Measurements from ENCODE around the gene LILRB5.
"Not testable (repeated sequence)": the region's sequence is repeated elsewhere in the genome, so short reads cannot be mapped to it uniquely, and the experiment has no call there.

LILRB5 gene

DNA sequence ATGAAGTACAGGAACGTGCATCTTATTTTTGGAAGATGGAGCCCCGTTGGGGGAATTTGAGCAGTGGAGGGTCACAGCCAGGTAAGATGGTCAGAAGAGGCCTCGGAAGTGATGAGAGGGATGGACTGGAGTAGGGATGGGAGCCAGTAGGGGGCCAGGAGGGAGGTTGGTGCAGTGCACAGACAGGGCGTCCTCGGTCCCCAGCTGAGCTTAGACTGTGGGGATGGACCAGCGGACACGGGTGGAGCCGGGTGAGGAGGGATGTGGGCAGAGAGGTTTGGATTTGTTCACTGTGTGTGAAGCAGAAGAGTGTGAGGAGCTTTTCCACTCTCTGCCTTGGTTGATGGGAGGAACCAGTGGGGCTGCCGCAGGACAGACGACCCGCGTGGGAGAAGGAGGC lies 45.8 kb downstream of the LILRB5 start:
- DNase-seq (ENCODE audit: low read depth) = no peak

DNA sequence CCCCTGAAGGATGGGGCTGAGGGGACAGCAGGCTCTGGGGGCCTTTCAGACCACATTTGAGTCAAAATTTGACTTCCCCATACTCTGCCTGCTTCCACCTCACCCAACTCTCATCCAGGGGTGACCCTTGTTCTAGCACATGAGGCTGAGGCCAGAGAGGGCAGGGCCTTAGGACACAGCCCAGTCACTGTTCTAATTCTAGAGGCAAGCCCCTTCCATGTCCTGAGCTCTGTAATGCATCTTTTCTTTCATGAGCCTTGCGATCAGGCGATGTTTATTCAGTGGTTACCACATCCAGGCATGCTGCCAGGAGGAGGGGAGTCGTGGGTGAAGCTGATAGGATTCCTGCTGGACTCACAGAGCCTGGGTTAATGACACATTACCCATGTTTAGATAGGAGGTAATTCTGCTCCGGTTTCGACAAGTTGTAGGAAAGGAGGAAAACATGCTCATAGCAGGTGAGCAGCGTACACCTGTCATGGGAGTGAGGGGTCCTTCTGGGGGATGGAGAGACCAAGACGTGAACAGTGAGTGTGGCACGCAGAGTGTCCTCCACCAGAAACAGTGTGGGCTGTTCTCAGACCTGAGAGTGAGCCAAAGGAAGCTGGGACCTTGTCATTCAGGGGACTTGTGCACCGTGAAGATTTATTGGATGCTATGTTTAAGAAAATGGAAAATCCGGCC lies 47.1 kb downstream of the LILRB5 start:
- DNase-seq (ENCODE audit: low read depth) = no peak

DNA sequence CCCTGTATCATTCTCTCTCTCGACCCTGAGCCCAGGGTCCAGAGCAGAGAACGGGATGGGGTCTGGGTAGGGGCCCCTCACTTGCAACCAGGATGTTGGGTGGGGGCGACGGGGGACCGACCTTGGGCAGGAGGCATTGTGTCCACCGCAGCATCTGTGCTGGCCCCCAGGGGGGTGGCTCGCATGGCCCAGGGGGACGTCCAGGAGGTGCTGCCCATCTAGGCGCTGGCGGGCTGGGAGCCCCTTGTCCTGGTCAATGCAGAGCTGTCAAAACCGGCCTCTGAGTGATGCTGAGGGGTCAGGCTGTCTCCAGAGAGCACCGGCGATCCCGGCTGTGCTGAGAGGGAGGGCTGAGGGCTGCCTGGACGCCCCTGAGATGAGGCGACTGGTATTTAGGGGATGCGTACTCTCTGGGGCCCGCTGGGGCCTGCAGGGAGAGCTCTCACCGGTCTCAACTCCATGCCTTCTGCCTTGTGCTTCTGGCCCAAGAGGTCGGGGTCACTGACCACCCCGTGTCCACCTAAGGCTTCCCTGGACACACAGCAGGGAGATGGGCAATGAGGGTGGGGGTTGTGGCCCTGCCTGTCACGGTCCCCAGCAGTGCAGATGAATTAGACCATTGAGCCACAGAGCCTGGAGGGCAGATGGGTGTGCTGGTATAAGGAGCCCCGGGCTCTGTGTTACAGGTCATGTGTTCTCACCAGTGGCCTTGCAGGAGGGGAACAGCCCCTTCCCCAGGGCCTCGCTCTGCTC lies 47.8 kb downstream of the LILRB5 start:
- no peak for DNase-seq (ENCODE audit: low read depth)

GRCh38 chr19:54208784-54209057 lies 48.4 kb downstream of the LILRB5 start:
- no peak for DNase-seq (ENCODE audit: low read depth)

DNA sequence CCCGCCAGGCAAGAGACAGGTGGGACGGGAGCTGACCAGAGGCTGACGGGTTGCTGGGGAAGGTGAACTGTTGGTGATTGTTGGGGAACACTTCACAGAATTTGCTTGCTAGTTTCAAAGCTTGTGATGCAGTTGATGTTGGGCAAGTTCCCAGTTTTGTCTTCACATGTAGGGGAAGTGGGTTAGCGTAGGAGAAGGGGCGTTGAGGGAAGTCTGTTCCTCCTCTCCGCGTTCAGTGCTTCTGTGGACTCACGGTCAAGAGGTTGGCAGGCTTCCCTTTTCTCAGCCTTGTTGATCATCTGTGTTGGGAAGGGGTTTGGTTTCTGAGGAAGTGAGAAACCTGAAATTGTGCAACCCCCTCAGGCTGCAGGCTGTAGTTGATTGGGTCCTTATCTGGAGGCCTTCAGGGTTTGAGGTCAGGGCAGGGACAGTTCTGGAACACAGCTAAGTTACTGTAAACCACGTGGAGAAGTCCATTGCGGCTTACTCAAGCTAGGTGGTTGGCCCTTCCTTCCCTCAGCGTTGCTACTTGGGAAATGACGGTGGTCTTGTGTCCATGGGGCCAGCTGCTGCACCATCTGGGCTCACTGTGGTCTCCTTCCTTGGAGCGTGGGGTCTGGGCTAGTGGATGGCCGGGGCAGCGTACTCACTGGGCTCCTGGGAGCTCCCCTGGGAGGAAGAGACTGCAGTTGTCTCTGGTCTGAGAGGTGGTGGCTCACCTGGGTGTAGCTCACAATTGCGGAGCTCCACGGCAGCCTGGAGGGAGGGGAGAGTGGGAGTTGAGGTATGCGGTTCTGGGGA lies 48.9 kb downstream of the LILRB5 start:
- DNase-seq (ENCODE audit: low read depth) = no peak

DNA sequence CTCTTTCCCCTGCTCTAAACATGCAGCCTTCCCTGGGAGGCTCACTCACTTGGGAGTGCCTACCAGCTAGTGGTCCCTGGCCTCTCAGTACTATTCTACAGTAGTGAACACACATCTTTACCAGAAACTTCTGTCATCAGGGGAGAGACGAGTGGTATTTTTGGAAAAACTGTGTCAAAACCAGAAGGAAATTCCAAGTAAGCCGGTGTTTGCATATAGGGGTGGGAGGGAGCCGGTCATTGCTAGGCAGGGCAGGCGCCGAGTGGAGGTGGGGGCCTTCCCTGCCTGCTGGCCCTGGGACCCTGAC lies 49.4 kb downstream of the LILRB5 start:
- no peak for DNase-seq (ENCODE audit: low read depth)

- DNase-seq (ENCODE audit: low read depth) = not testable (repeated sequence)
These were observed 49.9 kb downstream of the LILRB5 start for GRCh38 chr19:54207193-54207592.

- no peak for DNase-seq (ENCODE audit: low read depth)
These were observed 50.3 kb downstream of the LILRB5 start for GRCh38 chr19:54206831-54207177.

GRCh38 chr19:54206030-54206830 lies 50.8 kb downstream of the LILRB5 start:
- DNase-seq (ENCODE audit: low read depth) = no peak

- no peak for DNase-seq (ENCODE audit: low read depth)
These were observed 52.2 kb downstream of the LILRB5 start for GRCh38 chr19:54204767-54205468.

DNA sequence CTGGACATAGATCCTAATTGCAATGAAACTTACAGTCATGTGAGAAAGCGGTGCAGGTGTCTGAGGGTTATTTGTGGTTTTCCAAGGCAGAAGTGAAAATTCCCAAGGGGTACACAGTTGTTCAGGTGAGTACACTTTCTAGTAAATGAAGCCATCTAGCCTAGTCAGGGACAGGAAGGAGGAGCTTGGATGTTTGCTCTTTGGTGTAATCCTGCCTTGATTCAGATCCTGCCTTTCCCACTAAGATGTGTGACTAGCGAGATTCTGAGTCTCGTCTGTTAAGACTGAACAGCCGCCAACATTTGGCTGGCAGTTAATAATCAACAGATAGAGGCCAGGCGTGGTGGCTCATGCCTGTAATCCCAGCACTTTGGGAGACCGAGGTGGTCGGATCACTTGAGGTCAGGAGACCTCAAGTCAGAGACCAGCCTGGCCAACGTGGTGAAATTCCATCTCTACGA lies 53.9 kb downstream of the LILRB5 start:
- no peak for DNase-seq (ENCODE audit: low read depth)

- no peak for DNase-seq (ENCODE audit: low read depth)
These were observed 55.1 kb downstream of the LILRB5 start for GRCh38 chr19:54201980-54202379.

DNA sequence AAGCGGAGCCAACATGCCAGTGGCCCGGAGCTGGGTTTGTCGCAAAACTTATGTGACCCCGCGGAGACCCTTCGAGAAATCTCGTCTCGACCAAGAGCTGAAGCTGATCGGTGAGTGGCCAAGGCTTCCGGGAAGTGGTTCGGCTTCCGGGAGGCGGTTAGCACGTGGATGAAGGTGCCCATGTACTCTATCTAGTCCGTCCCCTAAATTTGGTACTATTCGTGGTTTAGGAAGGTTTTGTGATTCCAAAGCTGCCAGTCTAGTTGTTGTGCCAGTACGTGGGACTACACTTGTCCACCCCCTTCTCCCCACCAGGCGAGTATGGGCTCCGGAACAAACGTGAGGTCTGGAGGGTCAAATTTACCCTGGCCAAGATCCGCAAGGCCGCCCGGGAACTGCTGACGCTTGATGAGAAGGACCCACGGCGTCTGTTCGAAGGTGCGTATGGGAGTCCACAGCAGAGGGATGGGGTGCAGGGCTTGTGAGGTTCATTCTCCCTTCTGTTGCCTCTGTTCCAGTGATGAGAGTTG lies 55.8 kb downstream of the LILRB5 start:
- no peak for DNase-seq (ENCODE audit: low read depth)
